Progenitor cell of endocrine pancreas (in vitro differentiated cells): Measurements from ENCODE around the gene KCTD18. TPM values are rescaled to one million over a fixed set of nuclear protein-coding genes. Genes with fewer than 3 reads are reported as not detected.
A peak's percentile ranks its signal among the peaks of the same experiment; 100 is the strongest.

Experiments
- DNase-seq: peaks from one replicate; pipeline ENCODE4 v3.0.0; 2021; ENCODE audit warnings: low spot score; ENCODE audit not compliant: unreplicated experiment
- H3K27ac Mint-ChIP-seq: 2 replicates; pipeline ENCODE4 v1.8.0; 2021; ENCODE audit warnings: mild to moderate bottlenecking, moderate library complexity, mixed read lengths
- H3K27me3 Mint-ChIP-seq: 2 replicates; pipeline ENCODE4 v1.8.0; 2021; ENCODE audit warnings: mixed read lengths
- H3K36me3 Mint-ChIP-seq: 2 replicates; pipeline ENCODE4 v1.8.0; 2022; ENCODE audit warnings: mixed read lengths; ENCODE audit not compliant: insufficient read depth
- H3K4me1 Mint-ChIP-seq: 2 replicates; pipeline ENCODE4 v1.8.0; 2021; ENCODE audit warnings: low read depth, mixed read lengths
- H3K4me3 Mint-ChIP-seq: 2 replicates; pipeline ENCODE4 v1.8.0; 2021; ENCODE audit warnings: low read depth, mild to moderate bottlenecking, moderate library complexity, mixed read lengths
- H3K9me3 Mint-ChIP-seq: 2 replicates; pipeline ENCODE4 v1.8.0; 2021; ENCODE audit warnings: low read depth, mixed read lengths
- CTCF ChIP-seq: fragments of 200-600 bp; sonication (generic); IDR thresholded peaks from one replicate; pipeline ENCODE4 v1.5.0; 2021; ENCODE audit warnings: antibody characterized with exemption, mild to moderate bottlenecking; ENCODE audit not compliant: unreplicated experiment
- total RNA-seq: library from RNA; stranded (reverse); gene quantifications from 2 replicates; pipeline ENCODE4 v1.2.1, GENCODE V29; 2021

Gene KCTD18
- total RNA-seq, 1 donor from 2014 or later: 7.3 TPM

- TF ChIP-seq CTCF: no peak
- no peaks in the 10 kb centered on the region for H3K36me3 Mint-ChIP-seq
- H3K9me3 Mint-ChIP-seq: no peaks in the 10 kb centered on the region
- no peak overlapping the region for H3K4me3 Mint-ChIP-seq
- DNase-seq: no peak
- H3K27ac Mint-ChIP-seq: no peak overlapping the region
- H3K27me3 Mint-ChIP-seq: peaks cover 9% of the 10 kb centered on the region
- H3K4me1 Mint-ChIP-seq: peaks cover 17% of the 10 kb centered on the region
Measured at GRCh38 chr2:200528228-200528627, 18.4 kb upstream of the KCTD18 start.

GRCh38 chr2:200525882-200526651 is 16.2 kb upstream of the KCTD18 start, which contains the start of gene SGO2:
Gene SGO2 (plus strand): TSS chr2:200526207. CDS start chr2:200532976, 6,769 bp downstream.
- H3K27me3 Mint-ChIP-seq: peaks cover 11% of the 10 kb centered on the region
- H3K9me3 Mint-ChIP-seq: no peaks in the 10 kb centered on the region
- H3K4me1 Mint-ChIP-seq: peaks cover 17% of the 10 kb centered on the region
- peak; percentile 81 for DNase-seq
- TF ChIP-seq CTCF: peak; percentile 21
- H3K27ac Mint-ChIP-seq: peak within 1 kb of the TSS; percentile 92
- H3K4me3 Mint-ChIP-seq: peak within 1 kb of the TSS; percentile 90
- no peaks in the 10 kb centered on the region for H3K36me3 Mint-ChIP-seq

- peaks cover 17% of the 10 kb centered on the region for H3K4me1 Mint-ChIP-seq
- peaks cover 11% of the 10 kb centered on the region for H3K27me3 Mint-ChIP-seq
- DNase-seq: no peak
- no peak overlapping the region for H3K27ac Mint-ChIP-seq
- no peaks in the 10 kb centered on the region for H3K9me3 Mint-ChIP-seq
- H3K36me3 Mint-ChIP-seq: no peaks in the 10 kb centered on the region
- no peak for TF ChIP-seq CTCF
- H3K4me3 Mint-ChIP-seq: peak overlapping the region; percentile 90
Measured at GRCh38 chr2:200525551-200525881, 15.6 kb upstream of the KCTD18 start.

- peaks cover 17% of the 10 kb centered on the region for H3K4me1 Mint-ChIP-seq
- H3K27me3 Mint-ChIP-seq: peaks cover 11% of the 10 kb centered on the region
- H3K4me3 Mint-ChIP-seq: peak overlapping the region; percentile 2
- no peak for TF ChIP-seq CTCF
- H3K9me3 Mint-ChIP-seq: no peaks in the 10 kb centered on the region
- DNase-seq: no peak
- H3K27ac Mint-ChIP-seq: no peak overlapping the region
- H3K36me3 Mint-ChIP-seq: no peaks in the 10 kb centered on the region
Measured at GRCh38 chr2:200525066-200525465, 15.2 kb upstream of the KCTD18 start.

- Mint-ChIP-seq H3K27ac (no peak overlapping the region), H3K4me1 (peaks cover 17% of the 10 kb centered on the region), H3K27me3 (peaks cover 11% of the 10 kb centered on the region), H3K36me3 (no peaks in the 10 kb centered on the region), H3K4me3 (no peak overlapping the region), H3K9me3 (no peaks in the 10 kb centered on the region)
- no peak for TF ChIP-seq CTCF
- no peak for DNase-seq
Measured at GRCh38 chr2:200523604-200524003, 13.7 kb upstream of the KCTD18 start.
